GM19372 (cell line): ENCODE results near the gene RPL27A.

Experiments used
- ATAC-seq: cut with Tn5 transposase; IDR thresholded peaks from one replicate; pipeline ENCODE4 v1.9.1; 2021; ENCODE audit warnings: mild to moderate bottlenecking, low read depth, moderate library complexity; ENCODE audit not compliant: unreplicated experiment

Gene RPL27A

GRCh38 chr11:8698379-8698851, 15.8 kb downstream of the RPL27A start:
- no peak for ATAC-seq

- ATAC-seq = no peak
These were observed 16.4 kb downstream of the RPL27A start for GRCh38 chr11:8698917-8699441.

GRCh38 chr11:8699903-8700302, 17.3 kb downstream of the RPL27A start:
- no peak for ATAC-seq

GRCh38 chr11:8701891-8702597, 19.5 kb downstream of the RPL27A start:
- no peak for ATAC-seq

GRCh38 chr11:8702598-8702915, 20.0 kb downstream of the RPL27A start:
- ATAC-seq = no peak

- ATAC-seq = no peak
These were observed 21.5 kb downstream of the RPL27A start for GRCh38 chr11:8704136-8704535.

GRCh38 chr11:8705146-8705545, 22.6 kb downstream of the RPL27A start:
- no peak for ATAC-seq

GRCh38 chr11:8706673-8707432, 24.3 kb downstream of the RPL27A start:
- ATAC-seq = no peak

GRCh38 chr11:8707541-8708191, 25.1 kb downstream of the RPL27A start:
- ATAC-seq = no peak

- no peak for ATAC-seq
These were observed 26.5 kb downstream of the RPL27A start for GRCh38 chr11:8709002-8709672.

- no peak for ATAC-seq
These were observed 27.2 kb downstream of the RPL27A start for GRCh38 chr11:8709777-8710176.

GRCh38 chr11:8711895-8712442, 29.4 kb downstream of the RPL27A start:
- no peak for ATAC-seq

- ATAC-seq = no peak
These were observed 29.9 kb downstream of the RPL27A start for GRCh38 chr11:8712506-8712905.

GRCh38 chr11:8713760-8714454, 31.3 kb downstream of the RPL27A start:
- no peak for ATAC-seq

GRCh38 chr11:8714622-8715225, 32.1 kb downstream of the RPL27A start:
- no peak for ATAC-seq

GRCh38 chr11:8715501-8715900, 32.9 kb downstream of the RPL27A start:
- ATAC-seq = no peak

- no peak for ATAC-seq
These were observed 34.9 kb downstream of the RPL27A start for GRCh38 chr11:8717544-8717875.

- ATAC-seq = no peak
These were observed 35.5 kb downstream of the RPL27A start for GRCh38 chr11:8717876-8718753.

- ATAC-seq = no peak
These were observed 36.6 kb downstream of the RPL27A start for GRCh38 chr11:8719211-8719649.
